ENCODE results near the gene GNA15. TPM values are rescaled to one million over a fixed set of nuclear protein-coding genes. Genes with fewer than 3 reads are reported as not detected.

GNA15 gene
- total and polyA plus RNA-seq, 2 of the 8 experiments (the other 6 are each of a cell fraction or from before 2014, with no cell fraction given) = 0.26 to 0.45 TPM

DNA sequence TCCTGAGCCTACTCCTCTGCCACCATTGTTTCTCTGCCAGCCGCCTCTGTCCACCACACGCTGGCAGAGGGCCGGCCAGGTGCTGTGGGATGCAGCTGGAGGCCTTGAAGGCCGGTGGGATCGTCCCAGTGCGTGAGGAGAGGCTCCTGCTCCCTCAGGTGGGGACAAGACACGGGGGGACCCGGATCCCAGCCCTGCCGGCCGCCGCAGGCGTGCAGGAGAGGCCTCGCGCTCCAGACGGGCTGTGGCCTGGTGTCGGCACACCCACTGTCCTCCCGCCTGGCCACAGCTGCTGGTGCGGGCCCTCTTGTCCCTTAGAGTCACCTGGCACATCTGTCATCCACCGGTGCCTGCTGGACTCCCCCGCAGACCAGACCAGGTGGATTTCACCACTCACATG lies 18.1 kb upstream of the GNA15 start (continued):
- TF ChIP-seq BCL11A (IDR thresholded peaks at IDR 0.05; ENCODE audit: low read depth in 2 of 2, low read length in 2 of 2) (no peak), TEAD4 (IDR thresholded peaks at IDR 0.05; ENCODE audit: low read depth, low read length) (no peak), SP1 (IDR thresholded peaks at IDR 0.05; ENCODE audit: low read depth, low read length) (no peak), FOSL1 (IDR thresholded peaks at IDR 0.05; ENCODE audit: insufficient read depth, low read depth, low read length) (no peak)
